Embryonic facial prominence (tissue), 1 donor: Measurements from ENCODE around the gene STEAP1B.

Experiments used
- DNase-seq: peaks from one replicate; pipeline ENCODE4 v3.0.0-alpha.2; 2016; ENCODE audit errors: extremely low spot score

Gene STEAP1B

GRCh38 chr7:22432203-22432718 lies 67.7 kb downstream of the STEAP1B start:
- DNase-seq, result no peak

DNA sequence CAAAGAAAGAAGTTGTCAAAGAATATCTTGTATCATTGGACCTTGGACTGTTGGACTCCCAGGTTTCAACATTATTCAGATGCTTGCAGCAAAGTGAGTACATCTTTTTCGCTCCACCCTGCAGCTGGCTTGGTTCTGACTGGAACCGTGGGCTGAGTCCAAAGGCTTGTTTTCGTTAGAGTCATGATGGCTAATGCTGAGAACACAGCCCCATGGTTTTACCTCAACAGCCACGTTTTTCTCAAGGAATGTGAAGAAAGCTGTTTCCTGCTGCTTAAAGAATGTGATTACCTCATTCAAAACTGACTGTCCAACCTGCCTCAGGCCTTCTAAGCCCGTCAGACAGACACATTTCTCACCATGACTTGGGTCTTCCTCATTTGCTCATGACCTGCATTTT lies 69.5 kb downstream of the STEAP1B start:
- DNase-seq, result no peak

- DNase-seq, result no peak
Measured at GRCh38 chr7:22429386-22429785, 70.6 kb downstream of the STEAP1B start.

DNA sequence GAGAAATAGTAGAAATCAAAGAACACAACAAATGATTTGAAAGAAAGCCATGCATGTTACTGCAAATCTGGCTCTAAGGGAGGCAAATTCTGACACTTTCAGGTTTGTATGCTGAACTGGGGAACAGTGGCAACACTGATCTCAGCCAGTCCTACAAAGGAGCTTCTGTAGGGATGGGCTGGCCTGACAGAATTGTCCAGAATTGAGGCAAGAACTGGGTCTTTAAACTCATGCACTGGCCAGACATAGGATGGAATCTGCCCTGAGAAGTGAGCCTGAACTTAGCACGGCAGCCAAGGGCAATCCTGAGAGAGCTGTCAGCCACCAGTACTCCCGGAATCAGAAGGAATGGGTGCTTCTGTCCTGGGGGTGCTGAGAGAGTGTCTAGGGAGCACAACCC lies 72.1 kb downstream of the STEAP1B start:
- DNase-seq, result no peak

GRCh38 chr7:22427104-22427503 lies 72.9 kb downstream of the STEAP1B start:
- DNase-seq, result no peak

GRCh38 chr7:22426463-22427094 lies 73.4 kb downstream of the STEAP1B start:
- DNase-seq, result no peak

DNA sequence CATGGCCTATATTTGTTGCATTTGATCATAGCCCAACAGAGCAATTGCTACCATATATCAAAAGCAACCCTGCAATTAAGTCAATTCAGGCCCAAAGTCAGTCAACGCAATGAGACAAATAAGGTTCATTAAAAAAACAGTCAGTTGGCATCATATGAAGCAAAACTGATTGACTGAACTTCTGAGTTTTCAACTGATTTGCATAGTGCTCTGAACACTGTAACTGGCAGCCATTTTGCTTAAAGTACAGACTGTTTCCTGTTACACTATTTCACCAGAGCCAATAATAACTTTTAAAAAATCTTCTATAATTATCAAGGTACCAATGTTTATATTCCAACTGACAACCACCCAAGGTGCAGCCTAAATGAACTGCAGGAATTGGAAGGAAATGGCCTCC lies 74.6 kb downstream of the STEAP1B start:
- DNase-seq, result no peak

GRCh38 chr7:22422831-22423615 lies 77.0 kb downstream of the STEAP1B start:
- DNase-seq, result no peak

DNA sequence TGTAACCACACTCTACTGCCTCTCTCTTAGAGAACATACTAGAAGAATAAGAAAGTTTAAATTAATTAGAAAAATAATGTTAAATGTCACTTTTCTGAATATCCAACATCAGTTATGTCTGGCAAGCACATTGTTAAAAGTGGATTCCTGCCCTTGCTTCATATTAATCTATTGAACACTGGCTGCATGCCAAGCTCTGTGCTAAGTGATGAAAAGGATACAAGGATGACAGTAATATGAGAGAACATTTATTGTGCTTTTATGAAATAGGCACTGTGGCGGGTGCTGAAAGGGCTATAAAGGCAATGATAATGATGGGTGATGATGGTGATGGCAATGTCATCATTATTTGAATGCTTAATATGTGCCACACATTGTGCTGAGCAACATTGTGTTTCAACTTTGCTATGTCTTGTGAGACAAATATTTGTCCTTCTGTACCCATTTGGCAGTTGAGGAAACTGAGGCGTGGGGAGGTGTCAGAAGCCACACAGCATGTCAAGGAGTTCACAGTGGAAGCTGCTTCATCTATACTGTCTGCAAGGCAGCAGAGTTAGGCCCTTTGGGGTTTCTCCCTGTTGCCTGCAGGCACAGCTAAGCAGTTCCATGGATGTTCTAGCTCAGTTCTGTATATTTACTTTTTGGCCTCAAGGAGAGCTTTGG lies 78.9 kb downstream of the STEAP1B start:
- DNase-seq, result no peak

- DNase-seq, result no peak
Measured at GRCh38 chr7:22420008-22420407, 80.0 kb downstream of the STEAP1B start.

GRCh38 chr7:22419488-22419887 lies 80.5 kb downstream of the STEAP1B start:
- no peak for DNase-seq

DNA sequence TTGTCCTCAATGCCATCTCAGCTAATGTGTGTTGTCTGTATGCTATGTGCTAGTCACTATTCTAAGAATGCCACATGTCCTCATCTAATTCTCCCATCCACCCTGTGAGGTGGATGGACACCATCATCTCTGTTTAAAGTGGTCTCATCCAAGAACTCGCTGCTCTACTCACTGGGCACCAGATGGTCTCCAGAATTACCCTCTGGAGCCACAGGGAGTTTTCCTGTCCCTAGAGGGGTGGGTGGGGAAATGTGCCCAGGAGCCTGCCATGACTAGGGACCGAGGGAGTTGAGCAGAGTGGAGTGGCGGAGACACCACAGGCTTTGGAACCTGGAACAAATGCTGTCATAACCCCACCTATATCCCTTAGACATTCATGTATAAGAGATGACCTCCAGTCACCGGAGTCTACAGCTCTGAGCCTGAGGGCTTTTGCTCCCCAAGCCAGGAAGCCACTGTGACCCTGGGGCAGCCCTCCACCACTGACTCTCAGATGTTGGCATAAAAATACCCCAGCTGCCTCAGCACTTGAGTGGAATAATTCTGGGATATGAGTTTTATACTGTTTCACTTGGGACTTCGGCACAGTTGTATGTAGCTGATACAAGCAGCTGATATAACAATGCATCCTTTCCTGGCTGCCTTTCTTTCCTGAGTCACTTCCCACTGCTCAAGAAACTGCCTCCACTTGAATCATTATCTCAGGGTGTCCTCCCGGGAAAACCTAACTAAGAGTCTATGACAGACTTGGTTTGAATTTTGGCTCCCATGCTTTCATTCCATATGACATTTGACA lies 81.5 kb downstream of the STEAP1B start:
- no peak for DNase-seq

DNA sequence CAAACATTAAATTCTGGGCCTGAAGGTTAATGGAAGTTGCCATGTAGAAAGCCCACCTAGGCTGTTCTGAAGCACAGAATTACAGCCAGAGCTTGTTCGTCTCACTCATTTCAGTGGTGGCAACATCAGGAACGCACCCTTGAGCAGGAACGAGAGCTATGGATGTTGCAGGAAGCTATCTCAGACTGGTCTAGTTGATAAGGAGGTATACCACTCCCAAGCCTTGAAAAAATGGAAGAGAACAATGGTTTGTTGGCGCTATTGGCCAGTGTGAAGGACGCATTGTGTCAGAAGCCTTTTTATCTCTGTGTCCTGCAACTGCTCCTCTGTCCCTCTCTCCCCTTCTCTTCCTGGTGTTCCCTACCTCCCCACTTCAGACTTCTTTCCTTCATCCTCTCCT lies 82.1 kb downstream of the STEAP1B start:
- no peak for DNase-seq

DNA sequence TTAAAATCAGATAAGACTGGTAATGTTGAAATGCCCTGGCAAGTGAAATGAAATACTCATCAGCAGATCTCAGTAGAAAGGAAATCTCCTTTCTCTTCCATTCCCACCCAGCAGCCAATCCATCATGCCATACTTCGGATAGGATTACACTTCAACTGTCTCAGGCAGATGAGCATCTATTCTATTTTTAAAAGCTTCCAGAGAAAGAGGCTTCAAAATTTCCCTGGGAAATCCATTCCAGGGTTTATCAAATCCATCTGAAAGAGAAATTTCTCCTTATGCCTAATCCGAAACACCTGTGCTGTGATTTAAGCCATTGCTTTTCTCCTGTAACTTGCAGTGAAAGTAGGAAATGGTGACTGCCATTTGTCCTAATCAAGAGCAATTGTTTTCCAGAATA lies 82.6 kb downstream of the STEAP1B start:
- DNase-seq, result no peak

DNA sequence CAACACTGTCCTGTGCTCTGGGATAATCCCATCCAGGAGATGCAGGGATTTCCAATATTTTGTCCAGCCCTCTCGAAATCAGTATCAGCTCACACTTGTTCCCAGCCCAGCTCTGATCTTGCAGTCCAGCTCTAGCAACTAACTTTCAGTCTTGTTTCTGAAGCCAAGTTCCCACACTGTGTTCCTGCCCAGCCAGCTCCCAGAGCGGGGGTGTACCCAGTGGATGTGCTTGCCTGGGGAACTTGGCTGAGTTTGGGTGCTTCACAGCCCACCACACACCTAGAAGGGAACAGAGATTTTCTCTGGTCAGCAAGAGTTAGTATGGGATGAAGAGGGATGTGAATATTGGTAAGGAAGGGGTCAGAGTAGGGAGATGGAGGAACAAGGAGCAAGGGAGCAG lies 85.6 kb downstream of the STEAP1B start:
- DNase-seq, result no peak

DNA sequence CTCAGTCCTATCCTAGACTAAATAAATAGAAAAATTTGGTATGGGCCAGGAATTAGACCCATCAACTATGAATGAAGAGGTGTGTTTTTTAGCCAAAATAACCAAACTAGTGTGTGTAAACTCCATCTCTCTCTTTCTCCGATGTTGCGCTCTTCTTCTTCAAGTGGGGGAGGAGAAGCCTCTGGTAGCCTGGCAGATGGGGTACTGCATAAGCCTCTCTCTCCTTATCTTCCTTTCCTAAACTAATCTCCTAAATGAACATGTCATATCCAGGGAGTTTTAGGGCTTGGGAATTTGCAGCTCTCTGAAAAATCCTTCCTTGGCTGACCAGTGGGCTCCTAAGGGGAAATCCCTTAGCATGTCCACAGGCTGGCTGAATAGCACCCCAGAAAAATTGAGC lies 86.8 kb downstream of the STEAP1B start:
- DNase-seq, result no peak

DNA sequence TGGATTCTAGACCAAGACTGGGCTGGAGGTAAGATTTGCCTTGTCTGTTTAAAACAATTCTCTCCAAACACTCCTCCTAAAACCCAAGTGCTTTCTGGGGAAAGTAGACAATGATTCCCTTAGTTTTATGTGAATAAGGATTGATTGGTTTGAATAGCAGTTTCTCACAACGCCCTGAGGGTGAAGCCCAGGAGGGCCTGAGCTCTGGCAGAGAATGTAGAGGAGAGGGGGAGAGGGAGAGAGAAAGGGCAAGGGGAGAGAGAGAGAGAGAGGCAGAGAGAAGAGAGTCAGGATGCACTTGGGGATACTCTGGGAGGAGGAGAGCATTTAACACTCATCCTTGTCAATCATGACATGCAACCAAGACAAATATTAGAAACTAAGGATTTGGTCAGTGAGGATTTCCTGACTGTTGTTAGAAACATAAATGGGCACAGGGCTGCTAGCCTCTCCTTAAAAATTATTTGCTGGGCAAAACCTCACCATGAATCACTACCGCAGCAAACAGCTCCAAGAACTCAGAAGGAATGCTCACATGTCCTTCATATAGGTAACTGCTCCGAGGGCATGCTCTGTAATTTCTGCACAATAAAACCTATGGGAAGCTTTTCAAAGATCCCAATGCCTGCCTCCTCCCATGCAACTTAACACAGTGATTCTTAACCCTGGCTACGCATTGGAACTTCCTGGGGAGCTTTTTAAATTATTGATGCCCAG lies 87.9 kb downstream of the STEAP1B start:
- no peak for DNase-seq

- DNase-seq, result no peak
Measured at GRCh38 chr7:22406715-22407114, 93.3 kb downstream of the STEAP1B start.

DNA sequence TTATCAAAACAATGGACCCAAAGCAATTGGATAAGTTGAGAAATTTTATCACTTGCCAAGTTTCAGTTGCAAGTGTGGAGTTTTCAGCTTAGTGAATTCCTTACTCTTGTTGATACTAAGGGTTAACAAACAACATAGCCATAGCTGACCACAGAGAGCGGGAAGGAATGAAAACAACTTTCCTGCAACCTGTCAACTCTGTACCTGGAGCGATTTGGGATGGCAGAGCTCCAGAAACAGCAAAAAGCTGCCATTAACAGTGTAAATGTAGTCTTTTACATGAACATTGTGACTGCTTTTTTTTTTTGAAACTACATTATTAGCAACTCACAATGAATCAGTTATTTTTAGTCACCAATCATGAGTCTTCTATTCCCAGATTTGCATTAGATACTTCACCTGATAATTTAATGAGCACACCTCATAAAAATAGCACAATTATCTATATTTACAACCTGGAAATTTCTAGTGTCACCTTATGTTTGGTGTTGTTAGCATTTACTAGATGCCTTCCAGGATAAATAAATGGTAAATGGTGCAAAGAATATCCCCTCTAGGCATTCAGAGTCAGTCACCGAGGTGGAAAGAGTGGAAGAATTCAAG lies 95.5 kb downstream of the STEAP1B start:
- no peak for DNase-seq

GRCh38 chr7:22403344-22403743 lies 96.6 kb downstream of the STEAP1B start:
- no peak for DNase-seq

GRCh38 chr7:22402250-22402649 lies 97.7 kb downstream of the STEAP1B start:
- DNase-seq, result no peak
